Measurements from ENCODE around the gene MGAM2. TPM values are rescaled to one million over a fixed set of nuclear protein-coding genes. Genes with fewer than 3 reads are reported as not detected.

MGAM2 gene
- total and polyA plus RNA-seq, 2 of the 8 experiments (the other 6 are each of a cell fraction or from before 2014, with no cell fraction given): 0.02 TPM; not detected in 1

DNA sequence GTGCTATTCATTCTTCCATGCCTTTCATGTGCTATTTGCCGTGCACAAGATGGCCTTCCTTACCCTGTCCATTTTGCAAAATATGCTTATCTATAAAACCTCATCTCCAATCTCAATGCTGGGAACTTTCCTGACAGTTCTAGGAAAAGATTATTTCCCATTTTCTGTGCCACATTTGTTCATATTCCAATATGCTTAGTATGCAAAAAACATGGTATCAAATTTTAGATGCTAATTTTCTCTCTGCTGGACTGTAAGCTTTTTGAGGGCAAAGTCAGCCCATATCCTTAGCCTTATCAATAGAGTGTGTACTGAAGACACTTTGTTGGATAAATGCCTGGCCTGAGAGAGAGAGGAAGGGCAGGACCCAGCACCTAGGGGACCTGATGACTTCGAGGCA, 39.4 kb downstream of the MGAM2 start:
- Histone ChIP-seq H2BK5ac (ENCODE audit: low read depth, low read length) (no peak overlapping the region), H3K23me2 (ENCODE audit: low read depth, low read length) (peaks cover 4% of the 10 kb centered on the region; the same call in 1 of the 2 replicates), H3K27me3 (replicated peaks in 1 of 4; ENCODE audit: control insufficient read depth in 3 of 4, extremely low read depth in 1 of 4, insufficient read depth in 3 of 4, low read length in 3 of 4) (no peaks in the 10 kb centered on the region), H2BK12ac (ENCODE audit: low read depth, low read length) (no peak overlapping the region), H3K36me3 (ENCODE audit: control insufficient read depth in 2 of 4, insufficient read depth in 4 of 4, low read length in 3 of 4) (no peaks in the 10 kb centered on the region), H3K79me2 (ENCODE audit: control insufficient read depth in 1 of 2, insufficient read depth in 2 of 2, low read length in 2 of 2) (no peaks in the 10 kb centered on the region), H4K91ac (replicated peaks; ENCODE audit: insufficient read length, low read length) (no peak overlapping the region), H3K9ac (replicated peaks in 1 of 4; ENCODE audit: extremely low read depth in 1 of 4, low read depth in 3 of 4, low read length in 3 of 4) (no peak overlapping the region), H2BK20ac (ENCODE audit: low read length) (no peak overlapping the region), H2BK15ac (ENCODE audit: low read length) (no peak overlapping the region), H3K14ac (ENCODE audit: insufficient read length) (no peak overlapping the region), H2AFZ (ENCODE audit: low read length) (no peak overlapping the region), H2AK5ac (ENCODE audit: low read depth, low read length) (no peak overlapping the region), H3K23ac (ENCODE audit: insufficient read length) (no peak overlapping the region), H4K20me1 (replicated peaks in 1 of 2; ENCODE audit: control insufficient read depth in 1 of 2, insufficient read depth in 2 of 2, low read length in 2 of 2) (peaks cover 0 to 4% of the 10 kb centered on the region in 2 experiments), H3K4ac (replicated peaks; ENCODE audit: insufficient read length, low read depth, low read length) (no peak overlapping the region), H3K18ac (ENCODE audit: extremely low read depth, low read length) (no peak overlapping the region), H3K27ac (ENCODE audit: low read depth, low read length) (no peak overlapping the region), H3K4me1 (replicated peaks in 1 of 4; ENCODE audit: control insufficient read depth in 3 of 4, insufficient read depth in 4 of 4, low read length in 3 of 4) (peaks cover 0 to 5% (median 1%) of the 10 kb centered on the region in 4 experiments; a peak in 3 of 7 replicates), H3K9me3 (ENCODE audit: insufficient read depth in 2 of 2, low read depth in 1 of 2, low read length in 1 of 2) (no peaks in the 10 kb centered on the region), H3K4me2 (ENCODE audit: insufficient read depth in 1 of 2, low read depth in 2 of 2, low read length in 2 of 2) (no peak overlapping the region), H3K56ac (replicated peaks; ENCODE audit: insufficient read length, low read depth, low read length) (no peak overlapping the region), H4K8ac (ENCODE audit: extremely low read depth, insufficient read depth, low read length) (no peak overlapping the region), H2BK120ac (replicated peaks; ENCODE audit: low read depth, low read length) (no peak overlapping the region), H3K79me1 (ENCODE audit: low read depth, low read length) (no peaks in the 10 kb centered on the region), H3K4me3 (ENCODE audit: extremely low read depth in 1 of 4, insufficient read depth in 2 of 4, low read depth in 3 of 4, low read length in 4 of 4) (no peak overlapping the region), H4K5ac (ENCODE audit: insufficient read length, low read depth, low read length) (no peak overlapping the region)
- TF ChIP-seq, protein P1, sequence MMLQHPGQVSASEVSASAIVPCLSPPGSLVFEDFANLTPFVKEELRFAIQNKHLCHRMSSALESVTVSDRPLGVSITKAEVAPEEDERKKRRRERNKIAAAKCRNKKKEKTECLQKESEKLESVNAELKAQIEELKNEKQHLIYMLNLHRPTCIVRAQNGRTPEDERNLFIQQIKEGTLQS (IDR thresholded peaks at IDR 0.05; ENCODE audit: insufficient read depth, low read depth, low read length): no peak
- POLR2A ChIA-PET (ENCODE audit: partially characterized antibody): no interaction called here
- FAIRE-seq (no peak), DNase-seq (ENCODE audit: low read depth in 1 of 2, low spot score in 2 of 2) (no peak)
- WGBS, 2 experiments (ENCODE audit: extremely low coverage in 1 of 2, insufficient coverage in 1 of 2, insufficient read length in 1 of 2, insufficient replicate concordance in 2 of 2, low coverage in 1 of 2, low lambda C conversion rate in 2 of 2, missing lambda C conversion rate in 1 of 2): 98% methylated on average over 2 of the region's 2 CpGs; no CpG with 5 or more reads in 1 of the 2 experiments
- CTCF ChIA-PET (ENCODE audit: partially characterized antibody): interaction anchor here (1.5 kb wide), 1 partner anchor 19 kb away, joined by 3 read pairs; no protein-coding TSS in a partner anchor

Data from H1 (cell line).